HPDE6-E6E7 (cell line): ENCODE measurements around the gene TMEM50B.
"Not testable (repeated sequence)": the region's sequence is repeated elsewhere in the genome, so short reads cannot be mapped to it uniquely, and the experiment has no call there.

ENCODE experiments used
- DNase-seq: peaks from one replicate; pipeline ENCODE4 v3.0.0; 2011; ENCODE audit warnings: missing footprints; ENCODE audit errors: extremely low spot score

The TMEM50B gene

DNA sequence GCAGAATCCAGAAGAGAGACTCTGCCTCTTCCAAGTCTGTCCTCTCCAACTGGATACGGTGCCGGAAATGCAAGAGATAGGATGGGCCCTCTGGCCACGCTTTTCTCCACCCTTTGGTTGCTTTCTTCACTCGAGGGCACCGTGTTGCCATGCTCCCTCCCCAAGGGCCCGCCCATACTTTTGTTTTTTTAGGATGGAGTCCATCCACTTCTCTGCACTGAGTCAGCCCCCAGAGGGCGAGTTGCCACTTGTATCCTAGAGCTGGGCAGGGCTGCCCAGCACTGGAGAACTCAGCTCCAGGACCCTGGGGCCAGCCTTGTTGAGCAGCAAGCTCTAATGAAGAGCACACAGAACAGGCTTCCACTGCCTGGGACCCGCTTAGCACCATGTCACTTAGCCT lies 51.1 kb downstream of the TMEM50B start:
- DNase-seq = peak; percentile 92

GRCh38 chr21:33427051-33427450 lies 52.7 kb downstream of the TMEM50B start:
- no peak for DNase-seq

DNA sequence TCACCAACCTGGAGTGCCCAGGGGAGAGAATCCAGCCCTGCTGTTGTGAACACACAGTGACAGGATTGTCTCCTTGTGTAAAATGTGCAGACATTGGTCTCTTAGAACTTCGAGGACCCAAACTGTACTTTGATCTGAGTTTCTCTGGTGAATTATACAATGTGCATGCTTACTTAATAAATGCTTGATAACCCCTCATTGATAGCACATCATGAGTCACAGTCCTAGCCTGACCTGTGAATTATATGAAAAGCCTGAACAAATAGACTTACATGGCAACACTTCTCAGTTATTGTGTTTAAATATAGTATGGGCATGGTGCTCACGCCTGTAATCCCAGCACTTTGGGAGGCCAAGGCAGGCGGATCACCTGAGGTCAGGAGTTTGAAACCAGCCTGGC lies 53.9 kb downstream of the TMEM50B start:
- DNase-seq = no peak

GRCh38 chr21:33424214-33424613 lies 55.6 kb downstream of the TMEM50B start:
- no peak for DNase-seq

- DNase-seq = no peak
Observed at GRCh38 chr21:33421713-33422393, 57.9 kb downstream of the TMEM50B start.

GRCh38 chr21:33419538-33420123 lies 60.1 kb downstream of the TMEM50B start:
- no peak for DNase-seq

- DNase-seq = no peak
Observed at GRCh38 chr21:33418691-33419090, 61.1 kb downstream of the TMEM50B start.

DNA sequence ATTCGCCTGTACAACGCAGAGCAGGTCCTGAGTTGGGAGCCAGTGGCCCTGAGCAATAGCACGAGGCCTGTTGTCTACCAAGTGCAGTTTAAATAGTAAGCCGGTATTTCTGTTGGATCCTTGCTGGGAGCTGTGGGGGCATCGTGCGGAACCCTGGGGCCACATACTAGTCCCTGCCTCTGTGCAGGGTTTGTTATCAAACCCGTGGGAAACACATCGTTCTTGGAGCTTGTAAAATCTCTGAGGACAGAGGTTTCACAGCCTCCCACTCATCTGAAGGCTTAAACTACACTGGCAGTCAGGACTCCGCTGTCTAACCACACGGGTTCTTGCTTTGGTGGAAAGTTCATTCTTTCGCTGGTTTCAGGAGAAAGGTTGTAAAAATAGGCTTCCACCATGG lies 64.8 kb downstream of the TMEM50B start:
- DNase-seq = no peak

DNA sequence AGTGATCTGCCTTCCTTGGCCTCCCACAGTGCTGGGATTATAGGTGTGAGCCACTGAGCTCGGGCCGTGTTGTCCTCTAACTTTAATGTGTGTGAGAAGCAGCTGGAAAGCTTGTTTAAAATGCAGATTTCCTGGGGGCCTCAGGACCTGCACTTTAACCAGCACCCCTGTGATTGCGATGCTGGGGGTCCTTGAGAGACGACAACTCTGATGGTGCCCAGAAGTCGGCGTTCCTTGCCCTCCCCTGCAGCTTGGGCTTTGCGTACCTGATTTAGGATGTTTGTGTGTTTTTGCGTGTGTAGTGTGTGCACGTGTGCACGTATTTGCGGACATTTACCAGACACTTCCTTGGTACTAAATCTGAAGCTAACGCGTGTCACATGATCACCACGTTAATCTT lies 65.7 kb downstream of the TMEM50B start:
- DNase-seq = no peak

- DNase-seq = no peak
Observed at GRCh38 chr21:33412832-33413519, 66.8 kb downstream of the TMEM50B start.

GRCh38 chr21:33412439-33412831 lies 67.3 kb downstream of the TMEM50B start:
- DNase-seq = not testable (repeated sequence)

GRCh38 chr21:33411949-33412430 lies 67.8 kb downstream of the TMEM50B start:
- no peak for DNase-seq

DNA sequence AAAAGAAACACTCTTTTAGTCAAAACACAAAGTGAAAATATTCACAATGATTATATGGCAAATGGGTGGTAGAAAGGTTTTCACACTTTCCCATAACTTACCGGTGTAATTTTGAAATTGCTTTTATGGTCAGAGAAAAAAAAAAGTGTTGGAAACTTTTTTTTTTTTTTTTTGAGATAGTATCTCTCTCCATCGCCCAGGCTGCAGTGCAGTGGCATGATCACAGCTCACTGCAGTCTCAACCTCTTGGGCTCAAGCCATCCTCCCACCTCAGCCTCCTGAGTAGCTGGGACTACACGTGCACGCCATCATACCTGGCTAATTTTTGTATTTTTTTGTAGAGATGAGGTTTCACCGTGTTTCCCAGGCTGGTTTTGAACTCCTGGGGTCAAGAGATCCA lies 73.3 kb downstream of the TMEM50B start:
- DNase-seq = no peak

DNA sequence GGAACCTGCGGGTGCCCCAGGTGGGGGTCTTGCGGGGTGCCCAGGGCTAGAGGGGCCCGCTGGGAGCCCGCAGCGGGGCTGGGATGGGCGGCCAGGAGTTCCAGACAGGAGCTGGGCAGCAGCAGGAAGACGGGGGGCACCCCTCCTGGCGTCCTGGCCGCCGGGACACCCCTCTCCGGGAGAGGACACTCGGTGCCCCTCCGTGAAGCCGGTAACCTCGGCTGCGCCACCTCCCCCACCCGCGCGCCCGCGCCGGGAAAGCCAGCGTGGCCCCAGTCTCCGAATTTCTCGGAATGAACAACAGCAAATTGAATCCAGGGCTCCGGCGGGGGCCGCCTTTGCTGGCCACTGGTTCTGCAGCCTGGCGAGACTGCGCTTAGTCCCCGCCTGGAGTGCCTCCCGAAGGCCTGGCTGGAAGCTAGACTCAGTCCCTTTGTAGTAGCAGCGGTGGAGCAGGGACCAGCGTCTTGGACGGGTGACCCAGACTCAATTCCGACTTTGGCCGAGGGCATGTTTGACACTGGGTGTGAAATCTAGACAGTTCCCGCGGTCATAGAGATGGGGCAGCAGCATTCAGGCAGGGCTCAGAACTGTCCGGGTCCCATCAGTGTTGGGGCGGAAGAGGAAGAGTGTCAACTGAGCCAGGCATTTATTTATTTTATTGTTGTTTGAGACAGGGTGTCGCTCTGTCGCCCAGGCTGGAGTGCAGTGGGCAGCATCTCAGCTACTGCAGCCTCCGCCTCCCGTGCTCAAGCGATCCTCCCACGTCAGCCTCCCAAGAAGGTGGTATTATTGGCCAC lies 75.8 kb downstream of the TMEM50B start:
- DNase-seq = no peak

DNA sequence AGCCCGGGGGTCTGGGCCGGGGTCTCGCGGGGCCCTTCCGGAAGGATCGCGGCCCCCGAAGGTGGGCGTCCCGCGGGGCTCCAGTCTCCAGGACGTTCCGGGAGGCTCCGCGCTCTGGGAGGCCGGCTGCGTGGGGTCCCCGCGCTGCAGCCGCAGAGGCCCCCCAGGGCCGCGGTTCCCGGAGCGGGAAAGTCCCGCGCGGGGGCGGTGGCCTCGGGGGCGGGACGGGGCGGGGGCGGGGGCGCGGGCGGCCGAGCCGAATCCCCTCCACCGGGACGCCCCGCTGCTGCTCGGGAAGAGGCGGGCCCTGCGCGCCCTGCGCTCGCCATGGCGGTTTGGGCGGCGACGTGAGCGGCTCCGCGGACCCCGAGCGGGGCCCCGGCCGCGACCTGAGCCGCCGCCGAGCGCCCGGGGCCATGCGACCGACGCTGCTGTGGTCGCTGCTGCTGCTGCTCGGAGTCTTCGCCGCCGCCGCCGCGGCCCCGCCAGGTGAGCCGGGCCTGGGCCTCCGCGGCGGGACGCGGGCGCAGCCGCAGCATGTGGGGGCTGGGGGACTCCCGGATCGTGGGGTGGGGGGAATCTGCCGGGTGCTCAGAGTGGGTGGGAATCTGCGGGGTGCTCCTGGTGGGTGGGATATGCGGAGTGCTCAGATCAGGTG lies 76.5 kb downstream of the TMEM50B start, which contains the start of gene IFNGR2:
TSS of gene IFNGR2 (plus strand) at position 286 of the 658 bp plus-strand sequence. CDS start at position 417, 131 bp downstream.
- DNase-seq = no peak

DNA sequence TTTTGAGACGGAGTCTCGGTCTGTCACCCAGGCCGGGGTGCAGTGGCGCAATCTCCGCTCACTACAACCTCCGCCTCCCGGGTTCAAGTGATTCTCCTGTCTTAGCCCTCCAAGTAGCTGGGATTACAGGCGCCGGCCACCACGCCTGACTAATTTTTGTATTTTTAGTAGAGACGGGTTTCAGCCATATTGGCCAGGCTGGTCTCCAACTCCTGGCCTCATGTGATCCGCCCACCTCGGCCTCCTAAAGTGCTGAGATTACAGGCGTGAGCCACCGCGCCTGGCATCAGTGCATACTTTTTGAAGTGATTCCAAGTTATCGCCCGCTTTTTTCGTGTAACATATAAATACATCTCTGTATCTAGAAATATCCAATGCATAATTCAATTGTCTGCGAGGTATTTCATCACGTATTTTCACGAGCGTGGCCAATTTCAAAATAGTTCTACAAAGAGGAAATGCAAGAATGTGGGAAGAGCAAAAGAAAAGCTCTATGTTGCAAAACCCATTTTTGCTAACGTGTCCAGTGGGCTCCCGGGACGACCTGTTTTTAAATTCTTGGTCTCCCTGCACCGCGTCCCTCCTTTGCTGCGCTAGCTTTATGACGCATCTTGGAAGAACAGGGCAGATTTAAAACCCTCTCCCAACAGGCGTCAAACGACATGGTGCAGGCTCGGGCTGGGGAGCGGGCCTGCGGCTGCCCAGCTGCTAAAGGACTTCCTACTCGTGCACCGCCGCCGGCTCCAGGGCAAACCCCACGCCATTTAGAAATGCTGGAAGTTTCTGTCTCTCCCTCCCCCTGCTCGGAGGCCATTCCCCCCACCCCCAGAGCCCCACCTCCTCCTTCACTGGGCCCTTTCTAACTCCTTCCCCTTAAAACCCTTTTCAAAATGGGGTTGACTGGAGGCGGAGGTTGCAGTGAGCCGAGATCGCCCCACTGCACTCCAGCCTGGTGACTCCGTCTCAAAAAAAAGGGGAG lies 77.5 kb downstream of the TMEM50B start:
- no peak for DNase-seq

DNA sequence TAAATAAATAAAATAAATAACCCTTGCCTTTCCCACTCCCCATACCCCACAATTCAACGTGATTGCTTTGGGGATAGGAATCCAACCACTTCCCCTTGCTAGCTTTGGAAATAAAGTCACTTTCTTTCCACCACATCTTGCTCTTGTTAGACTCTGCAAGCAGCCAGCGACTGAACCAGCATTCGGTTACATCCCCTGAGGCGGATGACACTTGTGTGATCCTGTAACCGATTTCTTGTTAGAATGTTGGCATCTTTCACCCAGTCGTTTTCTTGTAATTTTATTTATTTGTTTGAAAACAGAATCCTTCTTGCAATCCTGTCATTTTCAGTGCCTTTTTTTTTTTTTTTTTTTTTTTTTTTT lies 78.2 kb downstream of the TMEM50B start:
- no peak for DNase-seq
